ENCODE results near the gene YJEFN3.

YJEFN3 gene

DNA sequence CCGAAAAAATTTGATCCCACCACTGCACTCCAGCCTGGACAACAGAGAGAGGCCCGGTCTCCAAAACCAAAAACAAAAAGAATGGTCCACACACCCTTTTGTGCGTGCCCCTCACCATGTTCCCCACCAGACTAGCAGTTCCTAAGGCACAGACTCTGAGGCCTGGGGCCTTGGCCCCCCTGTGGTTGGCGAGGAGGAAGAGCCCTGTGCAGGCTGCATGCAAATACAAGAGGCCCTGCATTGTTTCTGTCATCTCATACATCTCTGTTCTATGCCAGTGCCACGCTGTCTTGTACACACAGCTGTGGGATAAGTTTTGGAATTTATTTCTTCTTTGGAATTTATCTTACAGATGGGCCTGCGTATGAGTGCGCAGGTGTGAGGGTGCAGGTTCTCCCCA lies 4.7 kb upstream of the YJEFN3 start:
- no peak for DNase-seq

DNA sequence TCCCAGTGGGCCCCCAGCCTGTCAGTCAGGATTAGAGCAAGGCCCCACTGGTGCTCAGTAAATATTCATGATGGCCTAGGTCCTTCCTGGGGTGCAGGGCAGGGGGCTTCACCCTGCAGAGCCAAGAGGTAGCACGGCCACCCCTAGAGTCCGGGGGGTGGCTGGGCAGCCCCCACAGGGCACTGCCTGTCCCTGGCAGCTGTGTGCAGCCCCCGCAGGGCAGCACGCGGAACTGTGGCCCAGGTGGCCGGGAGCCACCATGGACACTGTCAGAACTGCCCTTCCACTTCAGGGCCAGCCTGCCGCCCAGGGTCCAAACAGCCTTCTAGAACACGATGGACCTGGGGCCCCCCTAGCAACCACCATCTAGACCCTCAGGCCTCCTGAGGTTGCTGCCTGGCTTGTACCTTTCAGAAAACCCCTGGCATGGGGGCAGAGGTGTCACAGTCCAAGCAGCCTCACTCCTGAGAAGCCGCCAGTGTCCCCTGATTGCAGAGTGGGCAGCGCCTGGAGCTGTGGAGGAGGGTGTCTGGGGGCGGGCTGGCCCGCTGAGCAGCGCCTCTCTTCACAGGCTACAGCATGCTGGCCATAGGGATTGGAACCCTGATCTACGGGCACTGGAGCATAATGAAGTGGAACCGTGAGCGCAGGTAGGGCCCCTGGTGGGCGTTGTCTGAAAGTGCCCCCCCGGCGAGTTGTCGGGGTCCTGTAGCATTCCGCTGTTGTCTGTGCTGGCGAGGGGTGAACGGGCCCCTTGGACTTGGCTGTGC lies 2.9 kb upstream of the YJEFN3 start:
- DNase-seq, result no peak

DNA sequence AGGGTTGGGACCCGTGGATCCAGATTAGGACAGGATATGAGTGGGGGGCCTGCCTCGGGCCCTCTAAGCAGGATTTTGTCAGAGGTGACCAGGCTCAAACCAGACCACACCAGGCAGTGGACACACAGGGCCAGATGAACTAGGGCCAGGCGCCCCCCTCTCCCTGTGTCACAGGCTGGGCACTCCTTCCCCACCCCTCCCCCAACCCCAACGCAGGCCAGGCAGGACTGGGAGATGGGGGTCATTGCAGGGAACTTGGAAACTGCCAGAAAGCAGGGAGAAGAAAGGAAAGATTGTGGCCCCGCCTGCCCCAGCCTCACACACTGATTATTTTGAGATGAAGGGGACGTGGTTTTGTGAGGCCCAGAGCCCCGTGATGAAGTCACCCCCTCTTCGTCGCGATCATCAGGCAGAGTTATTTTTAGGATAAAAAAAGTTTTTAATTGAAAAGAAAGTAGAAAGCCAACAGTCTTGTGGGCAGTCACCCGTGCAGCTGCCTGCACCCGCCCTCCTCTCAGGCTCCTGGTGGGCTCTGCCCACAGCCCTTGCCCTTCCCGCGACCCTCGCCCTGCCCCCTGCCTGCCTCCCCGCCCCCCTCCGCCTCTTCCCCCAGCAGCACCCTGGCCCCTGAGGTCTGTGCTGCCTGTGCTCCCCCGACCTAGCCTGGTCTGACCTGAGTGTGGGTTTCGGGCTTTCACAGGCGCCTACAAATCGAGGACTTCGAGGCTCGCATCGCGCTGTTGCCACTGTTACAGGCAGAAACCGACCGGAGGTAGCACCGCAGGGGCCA lies 1.9 kb upstream of the YJEFN3 start:
- DNase-seq, result no peak

DNA sequence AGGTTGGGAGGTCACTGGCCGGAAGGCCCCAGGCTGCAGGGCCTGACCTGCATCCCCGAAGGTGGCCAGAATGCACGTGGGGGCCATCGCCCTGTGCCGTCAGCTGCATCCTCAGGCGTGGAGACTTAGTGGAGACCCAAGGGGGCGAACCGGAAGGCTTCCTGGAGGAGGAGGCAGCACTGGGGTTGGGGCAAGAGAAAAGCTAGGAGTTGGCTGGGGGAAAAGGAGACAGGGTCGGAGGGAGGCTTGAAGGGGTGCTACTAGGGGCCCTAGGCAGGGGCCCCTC lies 1.4 kb upstream of the YJEFN3 start:
- no peak for DNase-seq

DNA sequence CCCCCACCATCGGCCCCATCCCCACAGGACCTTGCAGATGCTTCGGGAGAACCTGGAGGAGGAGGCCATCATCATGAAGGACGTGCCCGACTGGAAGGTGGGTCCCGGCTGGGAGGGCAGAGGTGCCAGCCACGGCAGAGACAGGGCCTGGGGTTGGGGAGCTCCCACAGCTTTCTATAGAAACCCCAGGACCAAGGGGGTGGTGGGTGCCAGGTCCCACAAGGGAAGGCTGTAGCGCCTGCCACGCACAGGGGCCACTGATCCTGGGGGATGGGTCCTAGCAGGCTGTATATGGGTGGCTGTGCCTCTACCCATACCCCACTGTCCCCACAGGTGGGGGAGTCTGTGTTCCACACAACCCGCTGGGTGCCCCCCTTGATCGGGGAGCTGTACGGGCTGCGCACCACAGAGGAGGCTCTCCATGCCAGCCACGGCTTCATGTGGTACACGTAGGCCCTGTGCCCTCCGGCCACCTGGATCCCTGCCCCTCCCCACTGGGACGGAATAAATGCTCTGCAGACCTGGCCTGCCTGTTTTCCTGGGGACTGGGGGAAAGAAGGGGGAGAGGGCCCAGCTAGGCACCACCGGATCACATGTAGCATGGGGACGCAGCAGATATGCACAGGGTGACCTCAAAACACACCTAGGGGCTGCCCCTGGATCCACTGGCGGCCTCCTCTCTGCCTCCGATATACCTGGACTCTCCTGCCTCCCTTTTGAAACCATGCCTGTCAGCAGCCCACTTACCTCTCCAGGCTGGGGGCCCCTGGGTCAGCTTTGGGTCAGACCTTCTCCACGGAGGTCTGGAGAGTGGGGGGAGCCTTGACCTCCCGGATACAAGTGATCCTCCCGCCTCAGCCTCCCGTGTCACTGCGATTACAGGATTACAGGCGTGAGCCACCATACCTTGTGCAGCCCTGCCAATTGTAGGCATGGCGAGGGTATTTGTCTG lies 761 bp upstream of the YJEFN3 start:
- no peak for DNase-seq

DNA sequence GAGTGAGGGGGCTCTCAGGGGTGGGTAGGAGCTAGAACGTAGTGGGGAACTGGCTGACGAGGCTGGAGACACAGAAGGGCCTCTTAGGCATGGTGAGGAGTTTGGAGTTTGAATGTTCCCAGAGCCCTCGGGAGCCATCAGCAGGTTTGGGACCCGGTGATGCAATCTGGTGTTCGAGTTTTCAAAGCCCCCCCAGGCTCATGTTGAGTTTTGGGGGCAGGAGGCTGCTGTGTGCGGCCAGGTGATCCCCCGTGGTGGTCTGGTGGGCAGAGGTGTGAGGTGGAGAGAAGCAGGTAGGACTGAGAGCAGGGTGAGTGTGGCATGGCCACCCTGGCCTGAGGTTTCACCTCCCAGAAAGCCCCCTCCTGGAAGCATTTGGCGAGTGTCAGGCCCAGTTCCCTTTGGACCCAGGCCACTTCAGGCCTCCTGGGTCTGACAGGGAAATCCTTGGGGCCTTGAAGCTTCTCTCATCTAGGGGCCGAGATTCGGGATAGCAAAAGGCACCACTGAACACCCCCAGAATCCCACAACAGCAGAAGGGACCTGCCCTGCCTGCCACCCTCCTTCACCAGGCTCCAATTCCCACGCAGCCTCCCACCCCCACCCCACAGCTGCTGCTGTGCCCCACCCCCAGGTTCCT lies 1.2 kb downstream of the YJEFN3 start:
- no peak for DNase-seq

DNA sequence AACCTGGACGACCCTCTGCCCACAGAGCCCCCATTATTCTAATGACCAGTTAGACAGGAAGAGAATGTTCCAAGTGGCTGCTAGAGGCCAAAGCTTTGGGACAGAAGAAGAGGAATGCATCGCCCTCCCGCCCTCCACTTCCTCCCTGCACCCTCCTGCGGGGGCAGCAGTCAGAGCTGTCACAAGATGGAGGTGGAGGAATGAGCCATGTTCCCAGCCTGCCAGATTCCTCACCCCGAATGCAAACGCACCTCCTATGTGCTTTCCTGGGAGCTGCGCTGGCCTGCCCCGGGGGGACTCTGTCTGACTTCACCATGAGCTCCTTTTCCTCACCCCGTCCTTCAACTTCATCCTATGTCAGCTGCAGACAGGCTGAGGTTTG lies 1.7 kb downstream of the YJEFN3 start:
- no peak for DNase-seq

DNA sequence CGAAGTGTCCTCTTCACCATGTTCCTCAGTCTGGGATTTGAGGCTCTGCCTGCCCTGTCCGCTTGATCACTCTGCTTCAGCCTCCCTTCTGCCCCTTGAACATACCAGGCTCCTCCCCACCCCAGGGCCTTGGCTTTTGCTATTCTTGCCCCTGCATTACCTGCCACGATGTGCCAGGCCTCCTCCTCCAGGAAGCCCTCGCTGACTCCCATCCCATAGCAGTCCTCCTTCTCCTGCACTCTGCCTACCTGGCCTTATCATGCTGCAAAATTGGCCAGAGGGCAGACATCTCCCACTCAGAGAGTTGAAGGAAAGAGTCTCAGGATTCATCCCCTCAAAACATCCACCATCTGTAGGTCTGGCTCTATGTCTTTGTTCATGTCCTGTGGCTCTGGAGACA lies 2.2 kb downstream of the YJEFN3 start:
- no peak for DNase-seq

DNA sequence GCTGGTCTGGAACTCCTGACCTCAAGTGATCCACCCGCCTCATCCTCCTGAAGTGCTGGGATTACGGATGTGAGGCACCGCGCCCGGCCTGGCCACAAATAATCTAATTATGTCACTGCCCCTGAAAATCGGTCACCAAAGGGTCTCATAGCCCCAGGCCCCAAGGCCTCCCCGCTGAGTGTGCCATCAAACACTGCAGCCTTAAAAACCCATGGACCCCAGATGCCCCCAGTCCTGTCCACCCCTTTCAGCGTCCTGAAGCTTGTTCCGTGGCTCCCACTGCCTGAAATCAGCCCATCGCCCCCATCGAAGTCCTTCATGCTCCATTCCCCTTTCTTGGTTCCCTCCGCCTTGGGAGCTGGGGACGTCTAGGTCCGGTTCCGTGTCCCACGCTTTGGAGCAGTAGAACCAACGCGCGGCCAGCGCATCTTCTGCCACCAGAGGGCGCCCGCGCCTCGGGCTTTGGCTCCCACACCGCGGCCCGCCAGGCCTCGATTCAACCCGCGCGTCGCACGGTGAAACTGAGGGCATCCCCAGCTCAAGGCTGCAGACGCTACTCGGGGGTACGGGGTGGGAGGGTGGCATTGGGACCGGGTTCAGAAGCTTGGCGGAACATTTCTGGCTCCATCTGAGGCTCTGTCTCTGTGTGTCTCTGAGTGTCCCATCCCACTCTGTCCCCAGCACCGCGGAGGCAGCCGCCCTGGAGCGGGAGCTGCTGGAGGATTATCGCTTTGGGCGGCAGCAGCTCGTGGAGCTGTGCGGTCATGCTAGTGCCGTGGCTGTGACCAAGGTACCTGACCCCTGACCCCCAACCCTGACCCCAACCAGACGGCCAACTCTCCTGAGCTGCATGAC lies 3.5 kb downstream of the YJEFN3 start:
- peak; percentile 55 for DNase-seq

DNA sequence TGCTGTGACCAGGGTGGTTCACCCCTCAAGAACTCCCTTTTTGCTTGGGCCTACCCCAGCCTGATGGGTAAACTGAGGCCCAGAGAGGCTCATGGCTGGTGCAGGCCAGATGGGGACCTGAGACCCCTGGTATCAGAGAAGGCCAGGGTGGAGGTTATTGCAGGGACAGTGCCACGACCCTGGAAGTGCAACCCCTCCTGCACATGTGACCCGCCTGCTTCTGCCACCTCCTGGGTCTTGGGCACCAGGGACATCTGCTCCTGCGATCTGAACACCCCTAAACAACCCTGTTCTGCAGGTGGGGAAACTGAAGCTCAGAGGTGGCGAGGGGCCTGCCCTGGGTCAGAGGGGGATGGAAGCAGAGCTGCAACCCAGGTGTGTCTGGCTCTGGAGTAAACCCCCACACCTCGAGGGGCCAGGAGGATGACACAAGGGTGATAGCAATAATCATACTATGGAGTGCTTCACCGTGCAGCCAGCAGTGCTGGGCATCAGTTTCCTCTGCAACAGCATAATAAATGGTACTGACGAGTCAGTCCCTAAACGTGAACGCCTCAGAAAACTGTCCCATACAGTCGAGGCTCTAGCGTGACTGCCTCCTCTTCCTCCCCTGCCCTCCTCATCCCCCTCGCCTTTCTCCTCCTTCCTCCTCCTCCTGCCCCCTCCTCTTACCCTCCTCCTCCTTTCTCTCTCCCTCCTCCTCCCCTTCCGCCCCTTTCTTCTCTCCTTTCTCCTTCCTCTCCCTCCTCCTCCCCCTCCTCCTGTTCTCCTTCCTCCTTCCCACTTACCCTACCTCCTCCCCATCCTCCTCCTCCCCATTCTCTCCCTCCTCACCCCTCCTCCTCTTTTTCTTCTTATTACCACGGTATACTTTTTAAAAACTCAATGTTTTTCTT lies 4.3 kb downstream of the YJEFN3 start:
- no peak for DNase-seq

DNA sequence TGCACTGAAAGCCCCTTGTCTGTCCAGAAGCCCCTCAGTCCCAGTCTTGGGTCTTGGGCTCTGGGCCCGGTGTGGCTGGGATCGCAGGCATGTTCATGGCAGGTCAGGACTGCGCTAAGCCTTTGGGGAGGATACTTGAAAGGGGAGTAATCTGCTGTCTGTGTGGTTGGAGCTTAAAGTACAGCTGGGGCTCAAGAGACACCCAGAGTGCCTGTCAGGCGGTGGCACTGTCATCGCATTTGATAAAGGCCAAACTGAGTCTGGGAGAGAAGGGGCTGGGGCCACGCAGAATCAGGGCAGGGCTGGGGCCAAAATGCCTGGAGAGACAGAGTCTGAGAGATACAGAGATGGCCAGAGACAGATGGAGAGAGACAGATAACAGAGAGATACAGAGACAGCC lies 5.1 kb downstream of the YJEFN3 start:
- DNase-seq, result no peak

DNA sequence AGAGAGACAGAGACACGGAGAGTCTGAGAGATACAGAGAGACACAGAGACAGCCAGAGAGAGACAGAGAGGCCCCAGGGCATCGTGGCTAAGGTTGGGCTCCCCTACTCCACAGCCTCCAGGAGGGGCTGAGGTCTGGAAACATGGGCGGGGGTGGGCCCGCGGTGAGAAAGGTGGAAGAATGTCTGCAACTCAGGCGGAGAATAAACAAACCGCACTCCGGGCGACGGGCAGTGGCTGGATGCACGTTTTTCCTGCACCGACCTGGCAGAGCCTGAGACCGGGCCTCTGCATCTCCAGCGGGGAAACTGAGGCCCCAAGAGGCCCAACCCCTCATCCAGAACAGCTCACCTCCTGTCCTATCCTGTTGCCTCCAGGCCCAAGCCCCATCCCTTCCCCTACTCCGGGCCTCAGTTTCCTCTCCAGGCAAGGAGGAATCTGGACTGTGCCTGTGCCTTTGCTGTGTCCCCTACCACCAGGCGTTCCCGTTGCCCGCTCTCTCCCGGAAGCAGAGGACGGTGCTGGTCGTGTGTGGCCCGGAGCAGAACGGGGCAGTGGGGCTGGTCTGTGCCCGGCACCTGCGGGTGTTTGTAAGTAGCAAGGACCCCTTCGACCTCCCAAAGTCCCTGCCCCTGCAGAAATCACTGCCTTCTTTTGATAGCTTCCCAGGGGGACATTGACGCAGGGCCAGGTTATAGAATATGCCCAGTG lies 6.0 kb downstream of the YJEFN3 start:
- no peak for DNase-seq

DNA sequence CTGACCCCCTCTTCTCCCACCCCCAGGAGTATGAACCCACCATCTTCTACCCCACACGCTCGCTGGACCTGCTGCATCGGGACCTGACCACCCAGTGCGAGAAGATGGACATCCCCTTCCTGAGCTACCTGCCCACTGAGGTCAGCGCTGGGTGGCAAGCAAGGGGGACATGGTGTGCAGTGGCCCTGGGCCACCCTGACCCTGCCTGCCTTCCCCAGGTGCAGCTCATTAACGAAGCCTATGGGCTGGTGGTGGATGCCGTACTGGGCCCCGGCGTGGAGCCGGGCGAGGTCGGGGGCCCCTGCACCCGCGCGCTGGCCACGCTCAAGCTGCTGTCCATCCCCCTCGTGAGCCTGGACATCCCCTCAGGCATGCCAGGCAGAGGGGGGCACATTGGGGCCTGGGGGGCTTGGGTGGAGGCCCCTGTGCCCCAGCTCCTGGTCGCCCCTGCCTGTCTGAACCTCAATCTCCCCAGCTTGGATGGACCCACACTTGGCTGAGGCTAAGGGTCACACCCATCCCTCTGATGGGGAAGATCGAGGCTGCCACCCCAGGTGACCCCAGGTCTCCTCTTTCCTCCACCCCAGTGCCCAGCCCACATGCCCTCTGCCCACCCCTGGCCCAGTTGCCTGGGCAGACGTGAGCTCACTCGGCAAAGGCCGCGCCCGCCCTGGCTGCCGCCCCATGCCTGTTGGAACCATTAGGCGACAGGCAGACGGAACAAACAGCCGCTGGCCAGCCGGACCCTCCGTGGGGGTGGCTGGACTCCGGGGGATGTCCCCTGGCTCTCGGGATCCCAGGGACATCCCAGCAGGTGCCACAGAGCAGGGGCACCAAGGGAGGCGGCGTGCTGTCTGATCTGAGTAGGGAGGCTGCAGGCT lies 6.8 kb downstream of the YJEFN3 start:
- no peak for DNase-seq

DNA sequence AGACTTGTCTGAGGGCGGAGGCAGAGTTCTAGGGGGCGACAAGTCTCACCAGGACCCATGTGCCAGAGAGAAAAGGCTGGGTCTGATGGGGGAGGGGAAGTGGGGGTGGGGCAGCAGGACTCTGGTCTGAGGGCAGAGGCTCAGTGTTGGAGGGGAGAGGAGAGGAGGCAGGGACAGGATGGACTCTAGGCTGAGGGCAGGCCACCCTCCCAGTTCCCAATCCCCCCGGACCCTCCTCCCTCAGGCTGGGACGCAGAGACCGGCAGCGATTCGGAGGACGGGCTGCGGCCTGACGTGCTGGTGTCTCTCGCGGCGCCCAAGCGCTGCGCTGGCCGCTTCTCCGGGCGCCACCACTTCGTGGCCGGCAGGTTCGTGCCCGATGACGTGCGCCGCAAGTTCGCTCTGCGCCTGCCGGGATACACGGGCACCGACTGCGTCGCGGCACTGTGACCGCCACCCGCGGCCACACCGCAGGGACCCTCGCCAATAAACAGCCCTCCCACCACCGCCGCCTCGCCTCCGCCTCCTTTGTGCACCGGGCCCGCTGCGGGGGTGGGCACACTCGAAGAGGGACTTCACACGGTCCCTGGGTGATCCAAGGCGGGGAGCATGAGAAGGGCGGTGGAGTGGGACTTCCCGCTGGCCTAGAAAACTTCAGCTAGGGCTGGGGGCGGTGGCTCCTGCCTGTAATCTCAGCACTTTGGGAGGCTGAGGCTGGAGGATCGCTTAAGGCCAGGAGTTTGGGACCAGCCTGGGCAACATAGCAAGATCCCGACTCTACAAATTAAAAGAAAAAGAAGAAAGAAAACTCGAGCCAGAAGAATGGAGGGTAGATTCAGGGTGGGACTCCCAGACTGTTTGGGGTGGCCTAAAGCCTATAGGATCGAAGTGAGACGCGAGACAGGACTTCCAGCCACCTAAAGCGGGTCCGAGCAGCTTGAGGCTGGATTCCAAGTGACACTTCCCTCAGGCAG lies 8.7 kb downstream of the YJEFN3 start:
- DNase-seq, result no peak

DNA sequence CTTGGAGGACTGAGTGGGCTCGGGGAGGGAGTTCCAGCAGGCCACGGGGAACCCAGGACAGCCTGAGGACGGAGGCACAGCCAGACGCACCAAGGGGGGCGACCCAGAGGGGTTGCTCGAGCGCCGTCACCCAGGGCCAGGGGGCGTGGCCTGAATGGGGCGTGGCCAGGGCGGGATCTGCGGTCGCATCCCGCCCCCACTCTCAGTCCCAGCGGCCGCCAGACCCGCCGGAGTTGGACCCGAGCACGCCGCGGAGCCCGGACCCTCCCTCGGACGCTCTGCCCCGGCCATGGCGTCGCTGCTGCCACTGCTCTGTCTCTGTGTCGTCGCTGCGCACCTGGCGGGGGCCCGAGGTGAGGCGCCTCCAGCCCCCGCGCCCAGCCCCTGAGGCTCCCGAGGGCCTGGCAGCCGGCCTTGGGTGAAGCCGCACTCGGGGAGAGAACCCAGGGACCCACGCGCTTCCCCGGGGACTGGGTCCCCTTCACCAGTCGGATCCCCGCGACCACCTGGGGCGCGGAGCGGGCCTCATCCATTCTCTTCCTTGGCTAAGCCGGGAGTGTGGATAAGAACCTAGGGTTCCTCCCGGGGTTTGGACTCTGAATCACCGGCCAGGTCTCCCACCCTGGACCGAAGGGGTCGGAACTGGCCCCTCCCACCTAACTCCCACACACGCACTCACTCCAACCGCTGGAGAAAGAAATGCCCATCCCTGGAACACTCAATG lies 9.5 kb downstream of the YJEFN3 start, which contains the start of gene CILP2:
TSS of gene CILP2 (plus strand) at position 205 of the 724 bp plus-strand sequence. CDS start at position 290, 85 bp downstream.
- no peak for DNase-seq

DNA sequence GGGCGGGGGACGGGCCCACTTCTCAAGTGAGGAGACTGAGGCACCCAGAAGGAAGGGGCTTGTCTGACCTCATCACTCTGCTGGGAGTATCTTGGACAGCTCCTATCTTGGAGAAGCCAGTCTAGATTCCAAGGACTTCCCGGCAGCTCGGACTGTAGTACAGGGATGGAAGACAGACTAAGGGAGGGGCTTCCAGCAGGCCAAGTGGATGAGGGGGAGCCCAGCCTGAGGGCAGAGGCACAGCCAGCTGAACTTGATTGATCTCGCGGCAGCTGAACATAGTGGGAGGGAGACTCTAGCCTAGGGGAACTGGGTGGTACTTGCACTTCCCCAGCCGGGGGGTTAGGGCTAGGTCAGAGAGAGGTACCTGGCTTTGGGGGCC lies 10.1 kb downstream of the YJEFN3 start:
- DNase-seq, result no peak

DNA sequence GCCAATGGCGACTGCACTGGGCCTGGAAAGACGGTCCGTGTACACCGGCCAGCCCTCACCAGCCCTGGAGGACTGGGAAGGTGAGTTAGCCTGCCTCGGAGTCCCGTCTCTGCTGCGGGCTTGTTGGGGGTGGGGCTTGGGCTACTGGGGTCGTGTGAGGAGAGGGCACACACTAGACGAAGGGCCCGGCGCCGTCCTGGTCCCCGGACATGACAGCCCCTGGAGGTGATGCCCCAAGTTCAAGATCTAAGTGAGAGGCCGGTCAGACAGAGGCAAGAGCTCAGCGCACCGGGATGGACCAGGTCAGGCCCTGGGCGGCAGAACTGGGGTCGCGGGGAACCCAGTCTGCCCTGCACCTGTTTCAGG lies 11.0 kb downstream of the YJEFN3 start:
- no peak for DNase-seq
